HG03432 (cell line): ENCODE data around the gene RPS17.
"Not testable (repeated sequence)": the region's sequence is repeated elsewhere in the genome, so short reads cannot be mapped to it uniquely, and the experiment has no call there.

Experiments
- ATAC-seq: cut with Tn5 transposase; IDR thresholded peaks from one replicate; pipeline ENCODE4 v1.9.1; 2021; ENCODE audit warnings: mild to moderate bottlenecking, moderate library complexity; ENCODE audit not compliant: unreplicated experiment

The RPS17 gene

DNA sequence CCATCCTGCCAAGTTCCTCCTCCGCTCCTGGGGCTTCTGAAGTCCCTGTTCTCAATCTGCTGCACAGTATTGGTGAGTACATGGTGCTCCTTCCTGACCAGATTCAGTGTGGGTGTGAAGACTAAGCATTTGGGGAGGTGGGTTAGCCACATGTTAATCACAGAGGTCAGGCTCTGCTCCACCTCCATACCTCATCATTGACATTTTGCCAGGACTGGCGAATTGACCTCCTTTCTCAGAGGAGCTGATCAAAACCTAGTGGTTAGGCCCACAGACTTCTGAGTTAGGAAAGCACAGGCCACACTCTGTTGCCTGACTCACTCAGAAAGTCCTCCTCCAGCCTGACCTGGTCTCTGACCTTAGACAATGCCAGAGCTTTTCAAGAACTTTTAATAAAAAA is 8.4 kb upstream of the RPS17 start:
- ATAC-seq = no peak

DNA sequence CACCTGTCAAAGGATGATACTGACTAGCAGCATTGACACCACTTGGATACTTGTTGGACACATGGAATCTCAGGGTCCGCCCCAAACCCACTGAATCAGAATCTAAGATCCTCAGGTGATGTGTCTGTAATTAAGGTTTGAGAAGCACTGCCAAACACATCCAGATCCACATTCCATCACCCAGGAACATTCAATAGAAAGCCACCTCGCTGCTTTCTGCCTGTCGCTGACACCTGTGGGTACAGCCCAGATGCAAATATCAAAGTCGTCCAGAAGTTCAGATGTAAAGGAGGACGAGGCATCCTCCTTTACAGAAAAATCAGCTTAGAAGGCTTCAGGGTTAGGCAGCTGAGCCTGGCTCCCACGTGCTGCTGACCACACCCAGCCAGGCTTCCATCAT is 5.2 kb upstream of the RPS17 start:
- ATAC-seq = no peak

DNA sequence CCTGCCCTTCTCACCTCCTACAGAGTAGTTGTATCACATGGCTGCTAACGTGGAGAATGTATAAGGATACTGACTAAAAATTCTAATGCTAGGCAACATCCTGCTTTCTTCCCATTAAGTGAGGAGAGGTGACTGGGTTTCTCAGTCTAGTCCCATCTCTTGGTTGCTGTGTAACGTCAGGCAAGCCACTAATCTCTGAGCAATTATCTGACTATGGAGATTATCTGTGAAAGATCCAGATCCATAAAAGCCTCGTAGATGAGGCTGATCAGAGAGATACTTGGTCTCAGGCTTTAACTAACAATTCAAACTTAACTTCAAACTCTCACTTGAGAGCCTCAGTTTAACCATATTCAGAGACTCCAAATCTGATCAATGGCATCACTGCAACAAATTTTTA is 4.7 kb upstream of the RPS17 start:
- no peak for ATAC-seq

DNA sequence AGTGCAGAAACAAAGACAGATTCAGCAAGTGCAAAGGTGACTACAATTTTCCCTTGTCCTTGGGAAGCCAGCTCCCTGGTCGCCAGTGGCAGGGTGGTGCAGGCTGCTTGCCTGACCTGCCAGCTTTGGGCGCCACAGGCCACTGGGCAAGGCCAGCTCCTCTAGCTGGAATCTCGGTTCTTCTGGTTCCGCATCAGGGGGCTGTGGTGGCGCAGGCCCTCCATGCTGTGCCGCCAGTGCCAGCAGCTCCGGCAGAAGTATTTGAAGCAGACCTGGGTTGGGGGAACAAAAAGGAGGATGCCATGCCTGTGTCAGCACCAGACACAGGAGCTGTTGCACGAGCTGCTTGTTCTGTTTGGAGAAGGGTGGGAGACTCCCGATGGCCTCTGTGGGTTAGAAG is 4.2 kb upstream of the RPS17 start:
- ATAC-seq = no peak

DNA sequence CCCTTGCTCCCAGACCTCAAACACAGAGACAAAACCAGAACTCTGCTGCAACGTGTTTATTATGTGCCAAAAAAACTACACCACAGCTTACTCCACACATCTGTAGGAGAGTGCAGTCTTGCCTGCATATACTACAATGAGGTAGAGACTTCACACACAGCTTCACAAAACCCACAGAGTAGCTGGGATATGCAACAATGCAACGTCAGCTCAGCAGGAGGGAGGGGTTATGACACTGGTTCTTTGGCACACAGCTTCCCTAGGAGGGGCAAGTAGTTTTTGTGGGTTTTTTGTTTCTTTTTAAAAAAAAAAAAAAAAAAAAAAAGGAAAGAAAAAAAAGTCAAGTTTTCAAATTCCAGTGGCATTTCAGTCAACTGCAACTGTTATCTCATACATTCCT is 2.9 kb upstream of the RPS17 start:
- ATAC-seq = no peak

DNA sequence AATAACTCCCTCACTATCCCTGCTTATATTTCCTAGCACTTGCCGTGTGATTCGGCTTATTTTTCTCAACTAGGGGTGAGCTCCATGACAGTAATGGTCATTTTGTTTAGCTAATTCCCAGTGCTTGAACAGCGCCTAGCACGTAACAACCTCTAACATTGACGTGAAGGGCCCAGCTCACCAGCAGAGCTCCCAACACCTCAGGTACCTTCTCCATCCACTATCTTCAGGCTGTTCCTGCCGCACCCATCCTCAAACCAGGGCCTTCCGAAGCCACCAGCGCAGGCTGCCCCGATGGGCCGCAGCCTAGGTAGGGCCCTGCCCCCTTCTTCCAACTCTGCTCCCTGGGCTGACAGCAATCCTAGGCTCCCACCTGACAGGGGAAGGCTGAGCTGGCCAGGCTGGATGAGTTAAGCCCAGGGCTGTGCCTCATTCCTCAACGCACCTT is 751 bp upstream of the RPS17 start:
- ATAC-seq = peak; percentile 2

DNA sequence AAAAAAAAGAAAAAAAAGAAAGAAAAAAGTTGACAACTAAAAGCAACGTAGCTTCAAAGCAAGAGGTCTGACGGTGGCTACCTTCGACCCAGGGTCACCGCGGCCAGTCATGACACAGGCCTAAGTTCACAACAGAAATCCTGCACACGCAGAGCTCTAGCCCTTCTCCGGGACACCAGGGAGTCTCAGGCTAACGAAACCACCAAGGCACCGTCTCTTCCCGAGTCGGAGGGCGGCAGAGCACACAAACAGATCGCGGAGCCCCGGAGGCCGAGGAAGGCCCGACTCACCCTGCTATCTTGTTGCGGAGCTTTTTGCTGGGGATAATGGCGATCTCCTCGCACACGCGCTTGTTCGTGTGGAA is 584 bp downstream of the RPS17 start:
- peak; percentile 1 for ATAC-seq

DNA sequence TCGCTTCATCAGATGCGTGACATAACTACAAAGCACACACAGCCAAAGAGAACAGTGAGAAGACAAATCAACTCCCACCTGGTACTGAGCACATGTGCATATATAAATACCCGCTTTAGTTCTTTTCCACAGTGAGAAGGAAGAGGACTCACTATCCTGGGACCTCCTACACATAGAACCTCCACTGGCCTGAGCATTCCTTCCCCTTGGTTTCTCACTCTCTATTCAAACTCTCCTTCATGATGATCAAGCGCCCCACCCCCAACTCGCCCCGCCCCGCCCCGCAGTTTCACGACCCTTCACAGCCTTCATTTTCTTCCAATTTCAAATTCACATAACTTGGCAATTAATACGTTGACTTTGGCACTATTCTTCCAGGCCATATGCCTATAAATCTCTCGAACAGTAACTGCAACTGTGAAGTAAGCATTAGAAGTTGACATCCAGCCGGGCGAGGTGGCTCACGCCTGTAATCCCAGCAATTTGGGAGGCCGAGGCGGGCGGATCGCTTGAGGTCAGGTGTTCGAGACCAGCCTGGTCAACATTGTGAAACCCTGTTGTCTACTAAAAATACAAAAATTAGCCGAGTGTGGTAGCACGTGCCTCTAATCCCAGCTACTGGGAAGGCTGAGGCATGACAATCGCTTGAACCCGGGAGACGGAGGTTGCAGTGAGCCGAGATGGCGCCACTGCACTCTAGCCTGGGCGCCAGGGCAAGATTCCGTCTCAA is 1.1 kb downstream of the RPS17 start:
- ATAC-seq = no peak

DNA sequence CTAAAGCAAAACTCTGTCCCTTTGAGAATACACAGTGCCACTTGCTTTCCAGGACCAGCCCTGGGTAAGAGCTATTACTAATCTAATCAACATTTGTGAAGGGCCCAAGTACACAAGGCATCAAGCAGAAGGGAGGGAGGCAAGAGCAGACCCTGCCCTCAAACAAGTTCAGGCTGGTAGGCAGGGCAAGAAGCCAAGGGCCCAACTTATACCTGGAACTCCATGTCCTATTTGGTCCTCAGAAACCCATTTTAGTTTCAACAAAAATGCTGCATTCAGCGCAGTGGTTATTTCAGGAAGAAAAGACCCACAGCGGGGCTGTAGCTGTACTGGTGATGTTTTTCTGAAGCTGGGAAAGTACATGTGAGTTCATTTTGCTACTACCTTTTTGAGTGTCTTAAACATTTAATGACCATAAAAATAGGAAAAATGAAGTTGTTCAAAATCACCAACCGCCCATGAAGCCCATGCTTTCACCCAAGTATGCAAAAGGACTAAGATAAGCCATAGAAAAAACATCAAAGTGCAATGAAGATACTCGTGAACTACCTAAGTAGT is 2.8 kb downstream of the RPS17 start:
- no peak for ATAC-seq

DNA sequence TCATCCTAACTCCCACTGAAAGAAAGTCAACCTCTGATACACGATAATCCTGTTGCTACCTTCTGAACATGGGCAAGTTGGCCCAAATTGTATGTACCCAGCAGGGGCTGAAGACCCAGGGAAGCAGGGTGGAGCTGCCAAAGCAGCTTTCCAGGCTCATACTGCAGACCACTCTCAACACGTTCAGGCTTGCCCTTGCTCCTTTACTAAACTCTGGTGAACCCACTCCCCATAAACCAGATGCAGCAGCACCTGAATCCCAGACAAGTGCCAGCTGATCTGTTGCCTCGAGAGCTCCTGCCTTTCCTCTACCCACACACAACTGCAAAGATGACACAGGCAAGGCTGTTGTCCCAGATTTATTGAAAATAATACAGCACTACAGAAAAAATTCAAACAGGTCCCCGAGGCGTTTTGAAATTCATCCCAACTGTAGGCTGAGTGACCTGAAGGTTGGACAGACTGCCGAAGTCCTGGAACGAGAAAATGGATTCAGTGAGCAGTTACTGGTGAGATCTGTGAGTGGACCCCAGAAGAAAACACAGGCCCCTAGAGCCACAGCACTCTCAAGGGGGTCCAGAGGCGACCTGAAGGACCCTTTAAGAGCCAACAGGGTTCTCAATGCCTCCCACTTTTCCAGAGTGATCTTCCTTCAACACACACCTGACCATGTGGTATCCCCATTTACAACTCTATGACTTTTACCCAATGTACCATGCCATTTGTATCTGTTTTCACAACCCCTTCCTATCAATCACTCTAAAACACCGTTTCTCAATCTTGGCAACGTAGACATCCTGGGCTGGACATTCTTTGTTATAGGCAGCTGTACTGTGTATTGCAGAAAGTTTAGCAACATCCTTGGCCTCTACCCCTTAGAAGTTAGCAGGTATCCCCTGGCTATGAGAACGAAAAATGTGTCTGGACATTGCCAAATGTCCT is 3.6 kb downstream of the RPS17 start:
- ATAC-seq = no peak

DNA sequence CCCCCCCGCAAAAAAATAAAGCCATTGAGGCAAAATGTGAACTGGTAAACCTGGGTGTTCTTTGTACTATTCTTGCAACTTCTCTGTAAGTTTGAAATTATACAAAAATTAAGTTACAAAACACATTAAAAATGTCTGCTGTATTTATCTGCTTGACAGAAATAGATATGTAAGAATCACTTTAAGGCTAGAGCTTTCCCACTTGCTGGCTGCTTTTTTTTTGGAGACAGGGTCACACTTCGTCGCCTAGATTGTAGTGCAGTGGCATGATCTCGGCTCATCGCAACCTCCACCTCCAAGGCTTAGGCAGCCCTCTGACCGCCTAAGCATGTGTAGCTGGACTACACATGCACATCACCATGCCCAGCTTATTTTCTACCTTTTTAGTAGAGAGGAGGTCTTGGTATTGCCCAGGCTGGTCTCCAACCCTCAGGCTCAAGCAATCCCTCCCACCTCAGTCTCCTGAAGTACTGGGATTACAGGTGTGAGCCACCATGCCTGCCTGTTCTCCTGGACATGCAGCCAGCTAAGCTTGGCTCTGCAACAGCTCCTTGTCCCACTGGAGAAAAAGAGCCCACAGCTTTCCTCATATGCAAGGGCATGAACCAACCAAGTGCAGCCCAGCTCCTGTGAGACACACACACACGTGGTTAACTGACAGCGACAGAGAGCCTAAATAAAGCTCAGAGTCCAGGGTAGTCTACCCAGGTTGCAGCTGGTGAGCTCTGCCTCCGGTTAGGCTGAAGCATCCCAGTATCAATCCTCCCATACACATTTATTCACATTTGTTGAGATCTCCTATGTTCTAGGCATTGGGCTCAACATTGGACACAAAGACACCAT is 4.5 kb downstream of the RPS17 start:
- ATAC-seq = no peak

DNA sequence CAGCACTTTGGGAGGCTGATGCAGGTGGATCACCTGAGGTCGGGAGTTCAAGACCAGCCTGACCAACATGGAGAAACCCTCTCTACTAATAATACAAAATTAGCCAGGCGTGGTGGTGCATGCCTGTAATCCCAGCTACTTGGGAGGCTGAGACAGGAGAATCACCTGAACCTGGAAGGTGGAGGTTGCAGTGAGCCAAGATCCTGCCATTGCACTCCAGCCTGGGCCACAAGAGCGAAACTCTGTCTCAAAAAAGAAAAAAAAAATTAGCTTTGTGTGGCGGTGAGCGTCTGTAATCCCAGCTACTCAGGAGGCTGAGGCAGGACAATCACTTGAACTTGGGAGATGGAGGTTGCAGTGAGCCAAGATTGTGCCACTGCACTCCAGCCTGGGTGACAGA is 5.1 kb downstream of the RPS17 start:
- not testable (repeated sequence) for ATAC-seq

DNA sequence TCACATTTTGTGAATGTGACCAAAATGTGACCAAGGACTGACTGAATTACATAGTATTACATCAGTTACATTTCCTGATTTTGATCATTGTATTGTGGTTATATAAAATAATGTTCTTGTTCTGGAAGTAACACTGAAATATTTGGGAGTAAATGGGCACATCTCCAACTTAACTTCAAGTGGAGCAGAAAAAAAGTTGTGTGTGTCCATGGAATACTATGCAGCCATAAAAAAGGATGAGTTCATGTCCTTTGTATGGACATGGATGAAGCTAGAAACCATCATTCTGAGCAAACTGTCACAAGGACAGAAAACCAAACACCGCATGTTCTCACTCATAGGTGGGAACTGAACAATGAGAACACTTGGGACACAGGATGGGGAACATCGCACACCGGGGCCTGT is 5.8 kb downstream of the RPS17 start:
- not testable (repeated sequence) for ATAC-seq

DNA sequence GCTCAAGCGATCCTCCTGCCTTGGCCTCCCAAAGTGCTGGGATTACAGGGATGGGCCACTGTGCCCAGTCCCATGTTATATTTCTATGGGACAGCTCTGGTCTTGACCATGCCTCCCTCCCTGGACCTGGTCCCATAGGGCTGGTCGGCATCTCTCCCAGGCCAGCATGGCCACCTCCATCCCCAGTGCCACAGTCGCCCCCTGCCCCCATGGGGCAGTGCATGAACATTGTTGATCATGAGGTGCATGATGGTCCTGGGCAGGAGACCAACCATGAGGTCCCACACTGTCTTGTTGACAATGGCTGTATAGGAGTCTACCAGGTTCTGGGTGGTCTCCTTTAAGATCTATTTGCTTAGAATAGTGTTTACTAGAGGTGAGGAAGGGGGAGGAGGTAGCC is 6.5 kb downstream of the RPS17 start:
- no peak for ATAC-seq

DNA sequence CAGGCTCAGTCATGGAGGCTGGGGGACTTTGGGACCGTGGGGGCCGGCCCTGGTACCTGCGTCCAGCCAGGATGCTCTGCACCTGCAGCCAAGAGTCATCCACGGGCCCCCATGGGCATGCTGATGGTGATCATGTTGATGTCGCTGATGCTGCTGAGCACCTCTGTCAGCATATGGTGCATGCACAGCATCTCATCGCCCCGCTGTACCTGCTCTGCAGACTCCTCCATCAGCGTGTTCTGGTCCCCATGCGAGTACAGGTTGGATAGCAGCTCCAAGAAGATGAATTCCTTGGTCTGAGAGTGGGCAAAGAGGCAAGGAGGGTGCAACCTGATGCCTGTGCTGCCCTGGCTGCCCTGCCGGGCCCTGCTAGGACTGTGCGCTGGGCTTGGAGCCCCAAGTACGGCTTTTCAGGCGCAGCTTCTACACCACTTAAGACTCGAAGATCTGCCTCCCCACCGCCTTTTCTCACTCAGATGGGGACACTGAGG is 7.2 kb downstream of the RPS17 start:
- no peak for ATAC-seq

DNA sequence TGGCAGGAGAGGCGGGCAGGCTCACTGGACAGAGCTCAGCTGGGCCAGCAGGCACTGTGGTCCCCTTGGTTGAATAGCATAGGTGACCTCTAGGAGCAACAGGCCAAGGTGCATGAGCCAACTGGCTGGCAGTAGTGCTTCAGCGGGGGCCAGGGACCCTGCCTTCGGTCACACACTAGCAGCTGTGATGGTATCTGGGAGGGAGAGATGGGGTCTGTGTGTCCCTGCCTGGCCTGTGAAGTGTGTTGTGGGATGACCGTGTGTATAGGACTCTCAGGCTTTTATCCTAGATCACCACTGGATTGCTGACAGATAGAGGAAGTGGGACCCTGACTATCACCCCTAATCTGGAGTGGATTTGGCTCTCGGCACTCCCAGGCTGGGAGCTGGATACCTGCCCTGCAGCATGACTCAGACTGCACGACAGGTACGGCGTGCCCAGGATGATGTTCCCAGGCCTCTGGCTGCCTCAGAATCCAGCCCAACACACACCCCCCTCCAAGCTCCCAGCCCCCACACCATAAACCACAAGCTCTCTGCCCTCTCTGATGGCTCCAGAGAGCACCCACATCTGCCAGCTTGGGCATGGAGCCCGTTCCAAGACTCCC is 7.8 kb downstream of the RPS17 start:
- no peak for ATAC-seq

DNA sequence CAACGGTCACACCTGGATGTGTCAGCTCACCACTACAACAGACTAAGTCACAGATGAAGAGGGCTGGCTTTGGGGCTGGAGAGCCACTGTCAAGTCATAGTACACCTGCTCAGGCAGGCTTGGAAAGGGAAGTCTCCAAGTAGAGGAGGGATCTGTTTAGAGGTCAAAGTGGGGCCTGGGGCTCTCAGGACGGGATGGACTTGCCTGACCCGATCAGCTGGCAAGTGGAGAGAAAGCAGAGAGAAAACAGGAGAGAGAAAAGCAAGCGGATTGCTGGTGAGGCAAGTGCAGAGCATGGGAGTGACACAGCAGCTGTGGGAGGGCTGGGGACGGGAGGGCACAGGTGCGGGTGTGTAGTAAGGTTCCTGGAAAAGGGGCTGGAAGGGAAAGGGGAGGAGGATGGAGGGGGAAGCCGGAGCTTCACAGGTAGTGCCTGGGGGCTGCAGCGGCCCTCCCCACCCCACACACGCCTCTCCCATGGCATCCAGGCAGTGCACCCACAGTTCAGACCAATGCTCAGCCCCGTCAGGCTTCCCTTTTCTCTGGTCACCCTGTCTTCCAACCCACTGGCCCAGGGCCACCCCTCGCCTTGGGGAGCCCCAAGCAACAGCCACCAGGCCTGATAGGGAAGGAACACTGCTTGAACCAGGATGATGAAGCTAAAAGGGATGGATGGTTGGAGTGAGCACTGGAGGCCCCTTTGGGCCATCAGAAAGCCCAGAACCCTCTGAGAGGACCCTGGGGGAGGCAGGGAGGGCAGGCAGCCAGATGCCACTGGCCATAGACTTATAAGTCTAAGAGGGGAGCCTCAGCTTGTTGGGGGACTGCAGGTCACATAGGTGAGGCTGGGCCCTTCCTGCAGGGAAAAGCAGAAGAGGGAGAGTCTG is 8.5 kb downstream of the RPS17 start:
- ATAC-seq = no peak

DNA sequence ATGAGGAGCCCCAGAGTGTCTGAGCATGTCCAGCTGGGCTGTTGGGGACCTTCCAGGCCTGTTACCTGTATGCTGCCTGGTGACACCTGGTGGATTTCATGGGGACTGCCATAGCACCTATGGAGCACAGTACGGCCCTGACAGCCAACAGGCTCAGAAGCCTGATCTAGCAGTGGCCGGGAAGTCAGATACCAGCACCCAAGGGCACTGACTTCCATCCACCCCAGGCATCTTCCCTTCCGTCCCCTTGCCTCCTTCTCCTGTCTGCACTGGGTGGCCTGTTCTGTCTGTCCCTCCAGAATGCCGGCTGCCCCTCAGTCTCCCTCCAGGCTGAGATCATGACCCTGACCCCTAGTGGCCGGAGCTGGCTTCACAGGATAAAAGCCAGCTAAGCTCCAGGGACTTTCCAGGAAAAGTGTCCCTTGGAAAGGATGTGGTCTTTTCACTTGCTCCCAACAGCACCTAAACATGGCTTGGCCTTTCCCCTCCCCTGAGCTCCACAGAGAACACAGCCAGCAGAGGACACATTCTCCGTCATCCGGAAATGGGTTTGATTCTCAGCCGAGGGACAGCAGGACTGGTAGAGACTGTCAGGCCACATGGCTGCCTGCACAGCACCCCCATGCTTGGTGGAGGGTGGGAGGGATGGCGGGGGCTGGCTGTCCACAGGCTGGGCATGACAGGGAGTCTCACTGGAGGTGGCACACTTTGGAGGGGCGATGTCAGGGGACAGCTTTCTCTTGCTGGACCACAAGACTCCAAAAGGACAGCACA is 9.5 kb downstream of the RPS17 start:
- ATAC-seq = peak; percentile 92

DNA sequence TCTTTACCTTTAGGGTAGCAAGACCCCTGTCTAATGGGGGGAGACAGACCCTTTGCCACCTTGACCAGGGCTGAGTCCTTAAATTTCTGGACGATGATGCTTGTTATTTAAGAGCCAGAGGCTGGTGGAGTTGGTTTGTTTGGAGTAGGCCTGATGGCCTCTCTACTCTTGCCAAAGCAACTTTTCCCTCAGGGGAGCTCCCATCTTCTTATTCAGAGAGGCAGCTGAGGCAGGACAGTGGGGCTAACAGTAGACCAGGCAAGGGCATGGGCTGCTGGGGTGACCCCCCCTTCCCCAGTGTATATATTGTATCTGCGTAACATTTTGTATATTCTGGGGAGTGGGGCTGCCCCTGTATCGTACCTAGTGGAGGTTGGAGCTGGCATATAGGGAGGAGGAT is 10.3 kb downstream of the RPS17 start:
- ATAC-seq = no peak
